ENCODE data around the gene ZNF597.
"Not testable (repeated sequence)": the region's sequence is repeated elsewhere in the genome, so short reads cannot be mapped to it uniquely, and the experiment has no call there.

ZNF597 gene

DNA sequence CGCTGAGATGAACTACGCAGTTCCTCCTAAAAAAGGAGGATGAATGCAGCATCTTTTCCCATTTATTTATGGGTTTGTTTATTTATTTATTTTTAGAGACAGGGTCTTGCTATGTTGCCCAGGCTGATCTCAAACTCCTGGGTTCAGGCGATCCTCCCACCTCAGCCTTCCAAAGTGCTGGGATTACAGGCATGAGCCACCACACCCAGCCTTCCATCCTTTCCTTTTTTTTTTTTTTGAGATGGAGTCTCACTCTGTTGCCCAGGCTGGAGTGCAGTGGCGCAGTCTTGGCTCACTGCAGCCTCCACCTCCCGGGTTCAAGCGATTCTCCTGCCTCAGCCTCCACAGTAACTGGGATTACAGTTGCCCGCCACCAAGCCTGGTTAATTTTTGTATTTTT lies 31.6 kb upstream of the ZNF597 start:
- DNase-seq = not testable (repeated sequence)

DNA sequence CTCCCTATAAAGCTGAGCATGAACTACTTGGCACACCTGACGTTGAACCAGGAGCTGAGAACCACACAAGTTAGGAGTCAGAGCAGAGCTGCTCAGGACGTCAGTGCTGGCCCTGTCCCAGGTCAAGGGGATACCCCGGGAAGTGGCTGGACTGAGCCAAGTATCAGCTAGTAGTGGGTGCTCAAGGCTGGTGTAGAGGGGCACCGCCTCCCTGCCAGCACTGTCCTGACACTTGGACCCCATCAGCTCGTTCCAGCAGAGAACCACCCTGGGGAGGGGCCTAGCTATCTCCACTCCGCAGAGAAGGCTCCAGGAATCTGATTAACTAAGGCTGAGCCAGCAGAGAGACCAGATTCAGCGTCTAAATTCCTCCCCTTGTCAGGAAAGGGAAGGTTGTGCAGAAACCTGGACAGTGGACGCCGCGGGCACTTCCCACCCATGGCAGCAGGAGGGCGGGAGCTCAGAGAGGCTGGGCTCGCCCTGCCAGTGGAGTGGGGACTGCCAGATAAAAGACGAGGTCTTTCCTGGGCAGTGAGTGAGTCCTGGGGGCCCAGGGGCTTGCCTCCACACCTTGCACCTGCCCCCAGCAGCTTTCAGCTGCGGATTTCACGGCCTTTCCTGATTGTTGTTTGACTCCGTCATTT lies 31.0 kb upstream of the ZNF597 start:
- no peak for DNase-seq

DNA sequence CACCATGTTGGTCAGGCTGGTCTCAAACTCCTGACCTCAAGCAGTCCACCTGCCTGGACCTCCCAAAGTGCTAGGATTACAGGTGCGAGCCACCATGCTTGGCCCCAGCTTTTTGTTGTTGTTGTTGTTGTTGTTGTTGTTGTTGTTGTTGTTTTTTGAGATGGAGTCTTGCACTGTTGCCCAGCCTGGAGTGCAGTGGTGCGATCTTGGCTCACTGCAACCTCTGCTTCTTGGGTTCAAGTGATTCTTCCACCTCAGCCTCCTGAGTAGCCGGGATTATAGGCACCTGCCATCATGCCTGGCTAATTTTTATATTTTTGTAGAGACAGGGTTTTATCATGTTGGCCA lies 30.3 kb upstream of the ZNF597 start:
- DNase-seq = not testable (repeated sequence)

DNA sequence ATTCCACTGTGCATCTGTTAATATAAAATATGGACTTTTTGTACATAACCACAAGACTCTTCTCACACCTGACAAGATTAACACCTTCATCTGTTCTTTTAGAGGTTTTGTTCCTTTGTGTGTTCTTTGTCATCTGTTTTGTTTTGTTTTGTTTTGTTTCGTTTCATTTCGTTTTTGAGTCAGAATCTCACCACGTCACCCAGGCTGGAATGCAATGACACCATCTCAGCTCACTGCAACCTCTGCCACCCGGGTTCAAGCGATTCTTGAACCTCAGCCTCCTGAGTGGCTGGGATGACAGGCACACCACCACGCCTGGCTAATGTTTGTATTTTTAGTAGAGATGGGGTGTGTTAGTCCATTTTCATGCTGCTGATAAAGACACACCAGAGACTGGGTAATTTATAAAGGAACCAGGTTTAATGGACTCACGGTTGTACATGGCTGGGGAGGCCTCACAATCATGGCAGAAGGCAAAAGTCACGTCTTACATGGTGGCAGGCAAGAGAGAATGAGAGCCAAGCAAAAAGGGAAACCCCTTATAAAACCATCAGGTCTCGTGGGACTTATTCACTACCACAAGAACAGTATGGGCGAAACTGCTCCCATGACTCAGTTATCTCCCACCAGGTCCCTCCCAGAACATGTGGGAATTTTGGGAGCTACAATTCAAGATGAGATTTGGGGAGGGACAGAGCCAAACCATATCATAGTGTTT lies 29.7 kb upstream of the ZNF597 start:
- no peak for DNase-seq

DNA sequence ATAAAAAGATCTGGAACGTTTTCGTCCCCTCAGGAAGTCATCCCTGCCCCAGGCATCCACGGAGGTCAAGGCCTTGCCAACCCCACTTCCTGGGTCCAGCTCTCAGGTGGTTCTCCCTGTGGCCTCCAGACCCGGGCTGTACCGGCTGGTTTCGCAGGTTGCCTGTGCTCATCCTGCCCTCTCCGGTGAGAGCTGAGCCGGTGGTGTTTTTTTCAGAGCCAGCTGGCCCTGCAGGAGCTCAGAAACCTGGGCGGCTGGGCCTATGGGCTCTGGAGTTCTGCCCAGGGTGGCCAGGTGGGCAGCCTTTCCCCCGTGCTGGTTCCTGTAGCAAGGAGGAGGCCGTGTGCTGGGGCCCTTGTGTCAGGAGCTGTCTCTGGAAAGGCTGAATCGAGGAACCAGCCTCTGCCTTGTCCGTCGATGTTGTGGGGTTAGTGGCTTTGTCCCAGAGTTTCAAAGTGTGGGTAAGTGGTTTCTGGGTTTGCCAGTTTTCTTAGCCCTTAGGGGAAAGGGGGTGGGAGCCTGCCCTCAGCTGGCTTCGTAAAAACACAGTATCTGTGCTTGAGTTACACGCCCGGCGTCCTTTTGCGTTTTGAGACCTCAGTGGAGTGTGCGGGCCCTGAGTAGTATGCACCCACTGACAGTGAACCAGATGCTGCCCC lies 28.3 kb upstream of the ZNF597 start:
- DNase-seq = no peak

DNA sequence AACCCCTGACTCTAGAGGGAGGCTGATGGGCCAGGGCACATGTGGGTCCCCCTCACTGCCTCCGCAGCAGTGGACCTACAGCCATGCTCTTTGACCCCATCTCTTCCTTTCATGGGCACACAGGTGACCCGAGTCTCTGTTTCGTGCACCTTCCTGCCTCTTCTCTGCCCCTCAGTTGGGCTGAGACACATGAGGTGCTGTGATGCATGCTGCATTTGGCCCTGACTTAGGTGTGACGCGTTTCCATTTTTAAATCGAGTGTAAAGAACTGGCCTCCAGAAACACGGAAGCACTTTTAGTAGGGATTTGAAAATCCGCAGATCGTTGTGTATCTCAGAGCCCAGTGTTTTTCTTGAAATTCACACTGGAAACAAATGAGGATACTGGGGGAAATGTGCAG lies 27.4 kb upstream of the ZNF597 start:
- DNase-seq = no peak

DNA sequence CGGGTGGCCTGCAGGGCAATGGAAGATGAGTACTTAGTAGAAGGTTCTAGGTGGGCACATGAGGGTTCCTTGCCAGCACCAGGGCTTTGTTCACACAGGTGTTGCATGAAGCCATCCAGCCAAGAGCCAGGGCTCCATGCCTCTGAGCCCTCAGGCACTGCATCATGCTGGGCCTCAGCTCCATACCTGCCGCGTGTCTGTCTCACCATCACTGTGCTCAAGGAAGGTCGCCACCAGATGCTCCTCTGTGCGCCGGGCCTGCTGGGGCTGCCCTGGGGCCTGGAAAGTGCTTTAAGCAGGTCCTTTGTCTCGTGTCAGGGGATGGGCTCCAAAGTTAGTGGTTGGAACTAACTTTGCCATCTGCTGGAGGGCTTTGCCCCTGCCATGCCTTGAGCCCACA lies 26.4 kb upstream of the ZNF597 start:
- DNase-seq = no peak

DNA sequence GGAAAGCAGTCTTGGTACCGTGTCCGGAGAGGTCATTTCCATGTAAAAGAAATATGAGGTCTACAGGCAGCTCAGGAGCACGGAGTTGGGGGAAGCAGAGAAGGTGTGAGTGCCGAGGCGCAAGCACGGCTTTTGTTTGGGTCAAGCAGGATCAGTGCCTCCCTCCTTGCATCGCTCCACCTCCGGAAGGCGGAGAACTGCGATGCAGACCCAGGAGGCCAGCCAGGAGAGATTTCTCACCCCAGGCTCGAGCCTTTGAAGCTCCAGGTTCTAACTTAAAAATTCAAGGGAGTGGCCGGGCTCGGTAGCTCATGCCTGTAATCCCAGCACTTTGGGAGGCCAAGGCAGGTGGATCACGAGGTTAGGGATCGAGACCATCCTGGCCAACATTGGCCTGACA lies 25.2 kb upstream of the ZNF597 start:
- DNase-seq = no peak

DNA sequence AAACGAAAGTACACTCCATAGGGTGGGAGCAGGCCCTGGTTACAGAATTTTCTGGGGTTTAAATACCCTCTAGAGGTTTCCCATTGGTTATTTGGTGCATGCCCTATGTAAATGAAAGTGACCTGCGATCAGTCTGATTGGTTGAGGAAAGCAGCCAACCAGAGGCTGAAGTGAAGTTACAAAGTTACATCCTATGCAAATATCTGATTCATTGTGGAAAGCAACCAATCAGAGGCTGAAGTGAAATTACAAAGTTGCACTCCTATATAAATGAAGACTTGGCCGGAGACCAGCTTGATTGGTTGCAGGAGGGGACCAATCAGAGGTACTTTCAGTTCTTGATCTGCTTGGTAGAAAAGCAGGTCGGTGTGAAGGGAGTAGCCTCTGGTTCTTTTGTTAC lies 24.6 kb upstream of the ZNF597 start:
- DNase-seq = no peak

DNA sequence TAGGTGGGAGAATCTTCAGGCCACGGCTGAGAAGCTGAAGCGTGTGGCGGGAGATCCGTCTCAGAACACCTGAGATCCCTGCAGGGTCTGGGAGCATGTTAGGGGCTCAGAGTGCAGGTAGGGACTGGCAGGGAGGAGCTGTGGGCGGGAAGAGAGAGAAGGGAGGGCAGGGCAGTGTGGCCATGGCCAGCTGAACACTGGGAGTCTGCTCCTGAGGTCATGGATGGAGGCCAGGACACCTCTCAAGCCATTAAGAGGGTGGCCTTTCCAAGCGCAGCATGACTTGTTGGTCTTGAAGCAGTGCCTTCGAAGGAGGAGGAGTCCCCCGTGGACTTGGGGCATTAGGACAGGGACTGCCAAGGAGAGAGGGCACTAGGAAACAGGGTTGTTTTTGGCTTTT lies 23.9 kb upstream of the ZNF597 start:
- no peak for DNase-seq

DNA sequence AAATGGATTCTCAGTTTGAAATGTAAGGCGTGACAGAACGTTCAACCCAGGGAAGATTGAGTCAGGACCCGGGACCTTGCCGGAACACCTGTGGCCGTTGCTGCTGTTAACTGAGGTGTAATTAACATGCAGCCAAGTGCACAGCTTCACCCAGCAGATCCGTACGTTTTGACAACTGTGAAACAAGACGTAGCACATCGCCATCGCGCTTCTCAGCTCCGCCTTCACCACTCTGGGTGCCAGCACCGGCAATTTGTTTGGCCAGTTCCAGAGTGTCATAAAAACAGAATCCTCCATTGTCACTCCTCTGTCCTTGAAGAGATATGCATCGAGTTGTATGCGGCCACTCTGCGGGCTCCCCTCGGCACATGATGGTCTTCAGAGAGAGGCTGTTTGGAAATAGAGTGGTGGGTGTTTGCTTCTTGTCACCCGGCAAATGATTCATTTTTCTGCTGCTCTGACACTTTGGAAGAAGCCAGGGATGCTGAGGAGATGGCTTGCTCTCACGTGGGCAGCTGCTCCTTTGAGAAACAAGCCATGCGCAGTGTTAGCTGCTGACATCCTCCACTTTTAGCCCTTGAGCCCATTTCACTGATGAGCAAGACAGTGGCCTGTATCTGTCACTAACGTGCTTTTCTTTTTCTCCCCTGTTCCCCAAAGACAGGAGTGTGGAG lies 22.7 kb upstream of the ZNF597 start:
- DNase-seq = no peak

DNA sequence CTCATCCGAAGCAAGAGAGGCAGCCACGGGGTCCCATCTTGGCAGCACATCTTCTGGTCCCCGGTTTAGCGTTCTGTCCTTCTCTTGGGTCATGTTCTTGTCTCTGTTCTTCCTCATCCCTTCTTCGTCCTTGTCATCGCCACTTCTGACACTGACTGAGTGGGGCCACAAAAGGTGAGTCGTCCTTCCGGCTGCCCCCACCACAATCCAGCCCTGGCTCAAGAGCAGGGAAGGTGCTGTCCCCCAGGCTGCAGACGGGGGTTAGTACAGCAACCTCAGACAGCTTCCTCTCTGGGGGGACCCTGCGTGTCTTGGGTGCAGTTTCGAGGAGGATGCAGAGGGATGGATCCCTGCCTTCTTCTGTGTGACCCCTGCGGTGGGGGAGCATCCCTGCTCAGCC lies 22.0 kb upstream of the ZNF597 start:
- DNase-seq = no peak

DNA sequence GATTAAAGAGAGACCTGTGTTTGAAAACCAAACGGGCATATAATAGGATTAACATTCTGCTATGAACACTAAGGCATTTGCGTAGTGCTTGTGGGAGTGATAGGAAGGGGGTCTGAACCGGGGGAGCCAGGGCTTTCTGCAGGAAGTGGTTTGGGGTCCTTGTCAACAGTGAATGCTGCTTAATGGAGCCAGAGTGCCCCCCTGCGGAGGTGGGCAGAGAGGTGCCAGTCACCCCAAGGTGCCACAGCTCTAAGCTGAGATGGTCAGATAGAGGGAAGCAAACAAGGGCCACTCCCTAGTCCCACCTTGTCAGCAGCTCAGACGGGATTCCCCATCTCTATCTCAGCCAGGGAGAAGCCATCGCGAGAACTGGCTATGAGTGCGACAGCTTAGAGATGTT lies 17.8 kb upstream of the ZNF597 start:
- DNase-seq = no peak

DNA sequence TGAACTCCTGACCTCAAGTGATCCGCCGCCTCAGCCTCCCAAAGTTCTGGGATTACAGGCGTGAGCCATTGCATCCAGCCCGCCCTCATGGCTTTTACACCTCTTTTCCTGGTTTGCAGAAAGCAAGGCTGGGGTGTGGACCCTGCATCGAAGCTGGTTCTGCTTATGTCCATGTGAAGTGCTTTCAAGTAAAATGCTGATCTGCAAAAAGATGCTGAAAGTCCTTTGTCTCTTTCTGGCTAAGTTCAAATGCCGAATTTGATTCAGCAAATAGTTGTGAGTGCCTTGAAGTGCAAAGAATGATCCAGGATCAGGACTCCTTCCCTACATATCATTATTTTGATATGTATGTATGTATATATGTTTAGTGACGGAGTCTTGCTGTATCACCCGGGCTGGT lies 17.3 kb upstream of the ZNF597 start:
- no peak for DNase-seq

DNA sequence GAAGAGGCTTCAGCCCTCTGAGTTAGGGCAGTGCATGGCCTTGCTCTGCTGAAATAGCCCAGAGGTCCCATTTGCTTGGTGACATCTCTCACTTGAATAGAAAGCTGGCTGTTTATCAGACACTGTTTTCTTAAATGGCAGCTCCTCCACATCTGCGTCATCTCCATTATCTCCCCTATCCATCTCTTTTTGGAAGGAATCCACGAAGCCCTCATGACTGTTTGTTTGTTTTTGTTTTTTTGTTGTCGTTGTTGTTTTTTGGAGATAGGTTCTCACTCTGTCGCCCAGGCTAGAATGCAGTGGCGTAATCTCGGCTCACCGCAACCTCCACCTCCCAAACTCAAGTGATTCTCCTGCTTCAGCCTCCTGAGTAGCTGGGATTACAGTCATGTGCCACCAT lies 16.8 kb upstream of the ZNF597 start:
- no peak for DNase-seq

DNA sequence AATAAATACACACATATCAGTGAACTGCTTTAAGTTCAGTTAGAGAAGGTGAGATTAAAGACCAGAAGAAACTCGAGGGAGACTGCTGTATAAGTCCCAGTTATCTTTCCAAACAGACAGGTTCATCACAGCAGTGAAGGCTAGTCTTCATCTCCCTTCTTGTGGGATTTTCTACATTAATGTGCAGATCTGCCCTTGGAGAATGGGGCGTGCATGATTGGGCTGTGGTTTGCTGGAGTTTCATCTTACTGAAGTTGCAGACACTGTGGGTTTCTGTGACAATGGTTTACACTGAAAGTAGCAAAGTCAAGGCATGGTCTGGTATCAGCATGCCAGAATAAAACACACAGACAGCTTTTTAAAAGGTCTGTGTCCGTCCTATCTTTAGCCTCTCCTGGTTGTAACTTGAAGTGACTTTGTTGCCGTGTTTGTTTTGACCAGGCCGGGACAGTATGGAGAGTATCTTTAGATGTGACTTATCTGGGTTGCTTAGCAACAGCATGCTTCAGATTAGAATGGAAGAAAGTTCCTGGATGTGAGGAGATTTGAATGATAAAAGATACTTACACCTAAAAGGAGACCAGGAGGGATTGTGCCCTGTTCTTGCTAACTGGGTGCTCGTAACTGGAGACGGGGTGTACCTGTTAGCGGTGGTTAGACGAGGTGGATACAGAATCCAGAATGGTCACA lies 16.2 kb upstream of the ZNF597 start:
- DNase-seq = no peak

DNA sequence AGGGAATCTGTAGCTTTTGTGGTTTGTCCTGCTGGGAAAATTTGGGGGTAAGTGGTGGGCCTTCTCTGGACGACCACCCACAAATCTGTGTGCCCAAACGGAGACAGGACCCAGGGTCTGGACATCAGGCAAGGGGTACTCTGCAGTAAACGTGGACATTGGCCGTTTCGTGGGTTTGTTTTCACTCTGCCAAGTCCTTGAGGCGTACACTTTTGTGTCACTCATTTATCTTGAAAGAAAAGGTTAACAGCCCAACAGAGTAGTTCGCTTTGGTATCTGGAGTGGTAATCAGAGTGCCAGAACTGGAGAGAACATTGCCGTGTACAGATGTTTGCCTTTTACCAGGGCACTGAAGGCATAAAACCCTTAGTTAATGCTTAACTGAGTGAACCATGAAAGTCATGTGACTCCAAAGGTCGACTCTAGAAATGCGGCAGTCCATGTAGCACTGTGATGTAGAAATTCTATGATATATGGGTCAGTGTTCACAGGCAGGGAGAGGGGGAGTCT lies 15.6 kb upstream of the ZNF597 start:
- no peak for DNase-seq

DNA sequence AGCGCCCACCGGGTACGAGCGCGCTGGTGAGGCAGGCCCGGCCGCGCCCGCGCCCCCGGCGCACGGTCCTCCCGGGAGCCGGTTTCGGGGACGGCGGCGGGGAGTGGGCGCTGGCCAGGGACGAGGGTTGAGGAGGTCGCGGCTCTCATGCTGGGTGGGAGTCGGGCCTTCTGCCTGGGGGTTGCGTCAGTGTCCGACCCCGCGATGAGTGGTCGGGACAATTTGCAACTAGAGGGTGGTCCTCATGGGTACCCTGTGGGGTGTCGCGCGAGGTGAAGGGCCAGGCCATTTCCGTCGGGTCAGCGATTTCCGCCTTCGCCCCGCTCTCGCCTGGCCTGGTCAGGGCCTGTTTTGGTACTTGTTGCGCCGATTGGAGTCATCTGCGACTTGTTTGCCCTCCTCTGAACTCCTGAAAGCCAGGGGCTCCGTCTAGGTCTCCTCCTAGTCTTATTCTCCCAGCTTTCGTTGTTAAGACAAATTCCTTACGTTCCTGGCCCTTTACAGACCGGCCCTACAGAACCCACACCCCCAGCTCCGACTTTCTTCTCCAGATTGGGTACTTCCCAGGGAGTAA lies 15.1 kb upstream of the ZNF597 start:
- no peak for DNase-seq

DNA sequence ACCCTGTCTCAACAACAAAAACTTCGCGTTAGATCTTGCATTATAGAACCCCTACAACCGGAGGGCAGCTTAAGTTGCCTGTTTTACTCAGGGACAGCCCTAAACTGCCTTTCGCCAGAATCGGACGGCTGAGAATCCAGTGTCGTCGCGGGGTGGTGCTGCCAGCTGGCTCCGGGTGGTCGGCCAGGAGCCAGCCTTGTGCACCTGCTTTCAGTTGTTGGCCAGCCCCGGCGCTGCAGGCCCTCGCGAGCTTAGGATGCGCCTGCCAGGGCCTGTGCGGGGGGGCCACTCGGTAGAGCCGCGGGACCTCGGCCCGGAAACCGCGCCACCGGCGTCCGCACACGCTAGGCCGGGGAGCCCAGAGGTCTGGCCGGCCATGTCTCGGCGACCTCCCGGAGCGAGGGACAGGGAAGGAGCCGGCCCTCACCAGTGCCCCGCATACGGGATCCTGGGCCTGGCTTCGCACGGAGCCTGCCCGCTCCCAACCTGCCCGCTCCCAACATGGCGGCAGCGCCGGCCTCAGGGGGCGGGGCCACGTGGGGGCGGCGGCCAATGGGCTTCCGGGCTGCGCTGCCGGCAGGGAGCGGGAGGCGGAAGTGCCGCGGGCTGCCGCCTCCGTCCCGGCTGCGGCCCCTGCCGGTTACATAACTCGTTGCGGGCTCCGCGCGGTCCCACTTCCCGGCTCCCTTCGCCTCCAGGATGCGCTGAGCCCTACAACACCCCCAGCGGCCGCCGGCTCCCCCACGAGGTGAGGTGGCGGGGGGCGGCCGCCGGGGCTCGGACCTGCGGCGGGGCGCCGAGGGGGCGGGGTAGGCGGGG lies 14.3 kb upstream of the ZNF597 start:
- peak; percentile 55 for DNase-seq

DNA sequence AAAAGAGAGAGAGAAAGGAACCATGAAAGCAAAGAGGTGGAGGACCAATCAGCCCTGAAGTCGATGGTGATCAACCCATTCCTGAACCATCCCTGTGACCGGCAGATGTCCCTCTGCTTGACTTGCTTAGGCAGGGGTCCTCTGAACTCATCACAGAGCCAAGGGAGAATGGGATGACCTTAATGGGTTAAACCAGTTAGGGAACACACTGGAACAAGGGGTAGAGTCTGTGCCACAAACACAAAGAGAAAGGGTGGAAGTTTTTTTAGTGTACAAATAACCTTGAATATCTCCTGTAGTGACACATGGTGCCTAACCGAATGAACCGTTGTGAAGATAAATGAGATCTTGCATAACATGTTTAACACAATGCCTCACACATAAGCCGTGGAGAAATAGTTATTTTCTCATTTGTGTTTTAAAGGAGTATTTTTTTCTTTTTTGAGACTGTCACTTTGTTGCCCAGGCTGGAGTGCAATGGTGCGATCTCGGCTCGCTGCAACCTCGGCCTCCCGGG lies 11.4 kb upstream of the ZNF597 start:
- no peak for DNase-seq

DNA sequence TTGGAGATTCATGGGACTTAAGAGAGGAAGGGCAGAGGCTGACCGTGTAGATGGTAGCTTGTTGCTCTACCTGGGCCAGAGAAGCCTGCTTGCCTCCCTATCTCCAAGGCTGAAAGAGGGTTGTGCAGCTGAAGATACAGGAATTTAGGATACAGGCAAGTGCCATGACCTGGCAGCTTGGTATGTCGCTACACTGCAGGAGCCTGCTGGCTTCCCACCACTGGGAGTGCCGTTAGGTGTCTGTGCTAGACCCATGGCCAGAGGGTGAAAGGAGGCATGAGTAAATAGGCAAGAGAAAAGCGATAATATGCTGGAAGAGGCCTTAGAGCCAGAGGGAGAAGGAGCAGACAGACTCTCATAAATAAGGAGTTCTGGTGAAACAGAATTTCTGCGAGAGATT lies 10.8 kb upstream of the ZNF597 start:
- no peak for DNase-seq

DNA sequence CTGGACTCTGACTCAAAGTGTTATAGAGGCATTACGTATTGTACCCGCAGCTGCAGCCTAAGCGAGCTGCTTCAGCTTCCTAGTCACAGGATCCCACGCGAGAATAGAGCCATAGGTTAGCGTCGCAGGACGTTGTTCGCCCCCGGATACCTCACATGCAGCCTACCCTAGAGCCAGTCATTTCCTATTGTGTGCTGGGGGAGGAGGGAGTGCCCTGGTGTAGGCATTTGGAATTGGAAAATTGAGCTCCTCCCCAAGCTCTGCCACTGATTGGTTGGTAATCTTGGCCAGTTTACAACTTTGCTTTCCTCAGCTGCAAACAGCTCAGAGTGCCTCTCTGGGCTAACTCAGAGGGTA lies 706 bp upstream of the ZNF597 start:
- DNase-seq = no peak
